Testis (tissue), 3 donors: Measurements from ENCODE around the gene ZYX. TPM values are rescaled to one million over a fixed set of nuclear protein-coding genes. Genes with fewer than 3 reads are reported as not detected.

Source experiments
- DNase-seq: peaks from one replicate; pipeline ENCODE4 v3.0.0-alpha.2; 2019
- H3K27ac ChIP-seq, 2 donors: fragments of 200-600 bp; sonication (generic); one replicate each; pipeline ENCODE4 v1.5.1; 2019
- H3K27me3 ChIP-seq: fragments of 200-600 bp; sonication (generic); one replicate; pipeline ENCODE4 v1.5.1; 2019
- H3K36me3 ChIP-seq: fragments of 200-600 bp; sonication (generic); one replicate; pipeline ENCODE4 v1.5.1; 2017; ENCODE audit warnings: low read depth; ENCODE audit errors: missing control alignments
- H3K4me1 ChIP-seq: fragments of 200-600 bp; sonication (generic); one replicate; pipeline ENCODE4 v1.5.1; 2019
- H3K4me3 ChIP-seq, 2 donors: fragments of 200-600 bp; sonication (generic); one replicate each; pipeline ENCODE4 v1.5.1; 2017 to 2019
- H3K9me3 ChIP-seq: fragments of 200-600 bp; sonication (generic); one replicate; pipeline ENCODE4 v1.5.1; 2017
- CTCF ChIP-seq, 3 experiments: fragments of 450-650 bp in 2 of 3; fragments of 200-600 bp in 1 of 3; sonication (generic) in 1 of 3; IDR thresholded peaks; one replicate each; pipeline ENCODE4 v1.5.1; 2016 to 2019; ENCODE audit warnings: antibody characterized with exemption in 3 of 3, mild to moderate bottlenecking in 2 of 3, moderate library complexity in 1 of 3
- POLR2A ChIP-seq: fragments of 450-650 bp; IDR thresholded peaks from one replicate; pipeline ENCODE4 v1.6.1; 2017; ENCODE audit warnings: antibody characterized with exemption, mild to moderate bottlenecking, moderate library complexity
- WGBS, 2 donors: methylation state at CpG; one replicate each; pipeline ENCODE4 v1.1.5; 2018; 5-methylcytosine and 5-hydroxymethylcytosine counted together
- intact Hi-C: fragments of 100-400 bp; cut with DNase I; formaldehyde crosslinking; loops from one replicate; pipeline ENCODE4 v1.15.1; 2023; ENCODE audit warnings: low total_unique reads
- polyA plus RNA-seq: library from polyadenylated mRNA; stranded (reverse); fragments of 350-450 nt; fragmentation: Illumina TruSeq; extraction: RNeasy Lipid Tissue Mini Kit (QIAGEN cat#74804); gene quantifications from one replicate; pipeline ENCODE4 v1.2.3, GENCODE V29; 2014; ENCODE audit warnings: low read depth, low replicate concordance; ENCODE audit not compliant: insufficient read depth
- total RNA-seq, 2 donors: library from RNA; depleted of rRNA; stranded (reverse); fragments of >200 nt; gene quantifications; one replicate each; pipeline ENCODE4 v1.2.3, GENCODE V29; 2016

The ZYX gene
- total and polyA plus RNA-seq, 3 donors from 2014 or later: 164 to 222 (median 190) TPM

GRCh38 chr7:143395187-143396149, 14.3 kb downstream of the ZYX start:
- intact Hi-C loops: no loop called here
- H3K9me3 ChIP-seq: no peaks in the 10 kb centered on the region
- H3K4me3 ChIP-seq: no peak overlapping the region
- WGBS, 2 donors: 55 to 73% methylated on average over 21 of the region's 21 CpGs
- H3K4me1 ChIP-seq: peaks cover 44% of the 10 kb centered on the region
- TF ChIP-seq POLR2A (no peak), CTCF (IDR thresholded peaks at IDR 0.05) (peak in 1 of 3 experiments; percentile 15)
- no peaks in the 10 kb centered on the region for H3K36me3 ChIP-seq
- DNase-seq: no peak
- no peak overlapping the region for H3K27ac ChIP-seq
- no peaks in the 10 kb centered on the region for H3K27me3 ChIP-seq

GRCh38 chr7:143396182-143396581, 15.0 kb downstream of the ZYX start:
- no peak overlapping the region for H3K4me3 ChIP-seq
- no peak overlapping the region for H3K27ac ChIP-seq
- intact Hi-C loops: no loop called here
- WGBS, 2 donors: 50 to 84% methylated on average over 2 to 7 of the region's 7 CpGs
- H3K4me1 ChIP-seq: peaks cover 39% of the 10 kb centered on the region
- no peaks in the 10 kb centered on the region for H3K9me3 ChIP-seq
- no peaks in the 10 kb centered on the region for H3K36me3 ChIP-seq
- DNase-seq: no peak
- TF ChIP-seq POLR2A (no peak), CTCF (IDR thresholded peaks at IDR 0.05) (no peak)
- no peaks in the 10 kb centered on the region for H3K27me3 ChIP-seq

GRCh38 chr7:143396625-143397556, 15.7 kb downstream of the ZYX start:
- WGBS, 2 donors: 84 to 95% methylated on average over 14 to 28 of the region's 28 CpGs
- no peaks in the 10 kb centered on the region for H3K9me3 ChIP-seq

More at GRCh38 chr7:143396625-143397556, 15.7 kb downstream of the ZYX start:
- no peak for DNase-seq
- no peaks in the 10 kb centered on the region for H3K36me3 ChIP-seq
- TF ChIP-seq POLR2A (no peak), CTCF (IDR thresholded peaks at IDR 0.05) (no peak)
- H3K27me3 ChIP-seq: no peaks in the 10 kb centered on the region
- H3K27ac ChIP-seq: no peak overlapping the region
- intact Hi-C loops: no loop called here
- H3K4me3 ChIP-seq: no peak overlapping the region
- H3K4me1 ChIP-seq: peaks cover 32% of the 10 kb centered on the region
